K562 (cell line): ENCODE results near the gene PDE4A.

Experiments
- CTCF ChIP-seq, 3 experiments: IDR thresholded peaks in 2 of 3; conservative IDR thresholded peaks in 1 of 3; 2 replicates each; pipeline ENCODE4 v1.5.1; 2011 to 2012; ENCODE audit warnings: low read length in 3 of 3, mild to moderate bottlenecking in 3 of 3, control low read depth in 2 of 3, improper control_type of control experiment in 1 of 3, inconsistent platforms in 1 of 3, low read depth in 1 of 3, mixed read lengths in 1 of 3, moderate library complexity in 1 of 3; ENCODE audit not compliant: insufficient read depth in 2 of 3
- EP300 ChIP-seq: IDR thresholded peaks from 2 replicates; pipeline ENCODE4 v1.6.1; 2012; ENCODE audit warnings: low read length, improper control_type of control experiment
- FOXK2 ChIP-seq, 2 experiments: fragments of 450-650 bp; IDR thresholded peaks in 1 of 2; conservative IDR thresholded peaks in 1 of 2; 2 replicates each; pipeline ENCODE4 v1.6.1; 2016; ENCODE audit warnings: low read depth in 2 of 2, mild to moderate bottlenecking in 1 of 2
- NRF1 ChIP-seq, 2 experiments: fragments of 450-650 bp; IDR thresholded peaks in 1 of 2; conservative IDR thresholded peaks in 1 of 2; 2 replicates each; pipeline ENCODE4 v1.6.1; 2014; ENCODE audit warnings: mild to moderate bottlenecking in 2 of 2
- POLR2A ChIP-seq: fragments of 450-650 bp; conservative IDR thresholded peaks from 2 replicates; pipeline ENCODE4 v1.6.1; 2016
- RFX5 ChIP-seq: IDR thresholded peaks from 2 replicates; pipeline ENCODE4 v1.6.1; 2011; ENCODE audit warnings: low read depth, mild to moderate bottlenecking, improper control_type of control experiment, low read length
- SREBF2 ChIP-seq: sonication (generic); formaldehyde crosslinking; IDR thresholded peaks from 2 replicates; pipeline ENCODE4 v1.4.0; 2020; ENCODE audit warnings: mild to moderate bottlenecking, missing genetic modification reagents
- SRSF7 ChIP-seq: fragments of 200-400 bp; formaldehyde crosslinking; optimal IDR thresholded peaks from 2 replicates; pipeline ENCODE3; 2017; ENCODE audit warnings: mild to moderate bottlenecking, low read depth, low read length
- STAG1 ChIP-seq: sonication (generic); formaldehyde crosslinking; IDR thresholded peaks from 2 replicates; pipeline ENCODE4 v1.5.0; 2020; ENCODE audit warnings: missing genetic modification reagents, borderline replicate concordance
- TEAD4 ChIP-seq, 2 experiments: sonication (generic) in 1 of 2; formaldehyde crosslinking in 1 of 2; IDR thresholded peaks; 2 replicates each; pipeline versions ENCODE4 v1.6.1 to v1.8.0; 2012 to 2022; ENCODE audit warnings: borderline replicate concordance in 1 of 2, inconsistent platforms in 1 of 2, low read length in 1 of 2, mild to moderate bottlenecking in 1 of 2, missing genetic modification reagents in 1 of 2
- U2AF2 ChIP-seq: fragments of 200-400 bp; formaldehyde crosslinking; optimal IDR thresholded peaks from 2 replicates; pipeline ENCODE3; 2017; ENCODE audit warnings: low read depth, mild to moderate bottlenecking, low read length
- ZBTB11 ChIP-seq, 3 experiments: fragments of 200-800 bp in 1 of 3; fragments of 250-450 bp in 1 of 3; fragments of 450-650 bp in 1 of 3; sonication (Bioruptor Pico) in 1 of 3; sonication (Bioruptor generic) in 1 of 3; formaldehyde crosslinking in 1 of 3; IDR thresholded peaks; 2 replicates each; pipeline versions ENCODE4 v1.6.1 to v1.8.0; 2016 to 2022; ENCODE audit warnings: mild to moderate bottlenecking in 2 of 3, missing genetic modification characterization in 2 of 3, missing compliant biosample characterization in 1 of 3, moderate library complexity in 1 of 3
- ZBTB49 ChIP-seq: sonication (generic); formaldehyde crosslinking; IDR thresholded peaks from 2 replicates; pipeline ENCODE4 v1.8.0; 2022; ENCODE audit warnings: missing genetic modification reagents, mild to moderate bottlenecking, borderline replicate concordance
- TF ChIP-seq, protein P1 (sequence below): fragments of 450-650 bp; IDR thresholded peaks from 2 replicates; pipeline ENCODE4 v1.6.1; 2016; ENCODE audit warnings: low read depth

DNA sequence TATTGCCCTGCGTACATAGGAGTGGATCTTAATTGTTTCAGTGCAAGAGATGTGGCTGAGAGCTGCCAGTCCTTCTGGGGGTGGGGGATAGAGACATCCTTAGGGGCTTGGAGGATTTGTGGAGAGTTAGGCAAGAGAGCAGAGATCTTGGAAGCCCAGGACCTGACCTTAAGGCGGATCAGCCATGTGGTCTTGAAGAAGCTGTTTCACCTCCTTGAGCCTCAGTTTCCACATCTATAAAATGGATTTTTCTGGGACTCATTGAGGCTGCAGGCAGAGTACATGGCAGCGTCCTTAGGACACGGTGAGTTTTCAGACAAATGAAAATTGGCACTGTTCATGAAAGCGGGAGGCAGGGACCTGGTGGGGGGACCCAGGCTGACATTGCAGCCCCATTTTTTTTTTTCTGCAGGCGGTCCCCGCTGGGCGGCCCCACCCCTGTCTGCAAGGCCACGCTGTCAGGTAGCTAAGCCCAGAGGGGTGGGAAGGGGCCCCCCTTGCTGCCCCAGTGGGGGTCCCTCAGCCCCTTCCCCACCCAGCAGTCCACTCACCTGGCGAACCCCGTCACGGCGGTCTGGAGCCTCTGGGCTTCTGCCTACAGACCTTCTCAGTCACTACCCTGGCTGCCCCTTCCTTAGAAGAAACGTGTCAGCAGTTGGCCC, 30.0 kb downstream of the PDE4A start:
- no peak for TF ChIP-seq POLR2A
- no peak for TF ChIP-seq RFX5
- no peak for TF ChIP-seq TEAD4 (IDR thresholded peaks at IDR 0.05; ENCODE audit: low read length)
- no peak for TF ChIP-seq TEAD4 (CRISPR knock-in tag; IDR thresholded peaks at IDR 0.05; ENCODE audit: borderline replicate concordance)
- TF ChIP-seq ZBTB11 (CRISPR knock-in tag; IDR thresholded peaks at IDR 0.05): no peak
- TF ChIP-seq STAG1 (CRISPR knock-in tag): no peak
- no peak for TF ChIP-seq EP300
- TF ChIP-seq CTCF (IDR thresholded peaks at IDR 0.05 in 2 of 3, conservative IDR thresholded peaks at IDR 0.05 in 1 of 3; ENCODE audit: insufficient read depth in 2 of 3, low read depth in 1 of 3, low read length in 3 of 3): no peak
- no peak for TF ChIP-seq FOXK2 (conservative IDR thresholded peaks at IDR 0.05 in 1 of 2, IDR thresholded peaks at IDR 0.05 in 1 of 2; ENCODE audit: low read depth in 2 of 2)
- TF ChIP-seq U2AF2: no peak
- no peak for TF ChIP-seq NRF1 (conservative IDR thresholded peaks at IDR 0.05 in 1 of 2, IDR thresholded peaks at IDR 0.05 in 1 of 2)
- no peak for TF ChIP-seq ZBTB49 (CRISPR knock-in tag)
- TF ChIP-seq, protein P1, sequence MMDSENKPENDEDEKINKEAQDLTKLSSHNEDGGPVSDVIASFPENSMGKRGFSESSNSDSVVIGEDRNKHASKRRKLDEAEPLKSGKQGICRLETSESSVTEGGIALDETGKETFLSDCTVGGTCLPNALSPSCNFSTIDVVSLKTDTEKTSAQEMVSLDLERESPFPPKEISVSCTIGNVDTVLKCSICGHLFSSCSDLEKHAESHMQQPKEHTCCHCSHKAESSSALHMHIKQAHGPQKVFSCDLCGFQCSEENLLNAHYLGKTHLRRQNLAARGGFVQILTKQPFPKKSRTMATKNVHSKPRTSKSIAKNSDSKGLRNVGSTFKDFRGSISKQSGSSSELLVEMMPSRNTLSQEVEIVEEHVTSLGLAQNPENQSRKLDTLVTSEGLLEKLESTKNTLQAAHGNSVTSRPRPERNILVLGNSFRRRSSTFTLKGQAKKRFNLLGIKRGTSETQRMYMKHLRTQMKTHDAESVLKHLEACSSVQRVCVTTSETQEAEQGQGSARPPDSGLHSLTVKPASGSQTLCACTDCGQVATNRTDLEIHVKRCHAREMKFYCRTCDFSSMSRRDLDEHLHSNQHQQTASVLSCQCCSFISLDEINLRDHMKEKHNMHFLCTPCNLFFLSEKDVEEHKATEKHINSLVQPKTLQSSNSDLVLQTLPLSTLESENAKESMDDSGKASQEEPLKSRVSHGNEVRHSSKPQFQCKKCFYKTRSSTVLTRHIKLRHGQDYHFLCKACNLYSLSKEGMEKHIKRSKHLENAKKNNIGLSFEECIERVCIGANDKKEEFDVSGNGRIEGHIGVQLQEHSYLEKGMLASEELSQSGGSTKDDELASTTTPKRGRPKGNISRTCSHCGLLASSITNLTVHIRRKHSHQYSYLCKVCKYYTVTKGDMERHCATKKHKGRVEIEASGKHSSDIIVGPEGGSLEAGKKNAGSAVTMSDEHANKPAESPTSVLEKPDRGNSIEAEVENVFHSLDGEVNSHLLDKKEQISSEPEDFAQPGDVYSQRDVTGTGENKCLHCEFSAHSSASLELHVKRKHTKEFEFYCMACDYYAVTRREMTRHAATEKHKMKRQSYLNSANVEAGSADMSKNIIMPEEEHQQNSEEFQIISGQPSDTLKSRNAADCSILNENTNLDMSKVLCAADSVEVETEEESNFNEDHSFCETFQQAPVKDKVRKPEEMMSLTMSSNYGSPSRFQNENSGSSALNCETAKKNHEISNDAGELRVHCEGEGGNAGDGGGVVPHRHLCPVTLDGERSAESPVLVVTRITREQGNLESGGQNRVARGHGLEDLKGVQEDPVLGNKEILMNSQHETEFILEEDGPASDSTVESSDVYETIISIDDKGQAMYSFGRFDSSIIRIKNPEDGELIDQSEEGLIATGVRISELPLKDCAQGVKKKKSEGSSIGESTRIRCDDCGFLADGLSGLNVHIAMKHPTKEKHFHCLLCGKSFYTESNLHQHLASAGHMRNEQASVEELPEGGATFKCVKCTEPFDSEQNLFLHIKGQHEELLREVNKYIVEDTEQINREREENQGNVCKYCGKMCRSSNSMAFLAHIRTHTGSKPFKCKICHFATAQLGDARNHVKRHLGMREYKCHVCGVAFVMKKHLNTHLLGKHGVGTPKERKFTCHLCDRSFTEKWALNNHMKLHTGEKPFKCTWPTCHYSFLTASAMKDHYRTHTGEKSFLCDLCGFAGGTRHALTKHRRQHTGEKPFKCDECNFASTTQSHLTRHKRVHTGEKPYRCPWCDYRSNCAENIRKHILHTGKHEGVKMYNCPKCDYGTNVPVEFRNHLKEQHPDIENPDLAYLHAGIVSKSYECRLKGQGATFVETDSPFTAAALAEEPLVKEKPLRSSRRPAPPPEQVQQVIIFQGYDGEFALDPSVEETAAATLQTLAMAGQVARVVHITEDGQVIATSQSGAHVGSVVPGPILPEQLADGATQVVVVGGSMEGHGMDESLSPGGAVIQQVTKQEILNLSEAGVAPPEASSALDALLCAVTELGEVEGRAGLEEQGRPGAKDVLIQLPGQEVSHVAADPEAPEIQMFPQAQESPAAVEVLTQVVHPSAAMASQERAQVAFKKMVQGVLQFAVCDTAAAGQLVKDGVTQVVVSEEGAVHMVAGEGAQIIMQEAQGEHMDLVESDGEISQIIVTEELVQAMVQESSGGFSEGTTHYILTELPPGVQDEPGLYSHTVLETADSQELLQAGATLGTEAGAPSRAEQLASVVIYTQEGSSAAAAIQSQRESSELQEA: no peak
- TF ChIP-seq SRSF7: no peak
- TF ChIP-seq SREBF2: no peak
